Left colon (tissue), 2 donors: ENCODE results near the gene SATB1. TPM values are rescaled to one million over a fixed set of nuclear protein-coding genes. Genes with fewer than 3 reads are reported as not detected.

ENCODE experiments used
- ATAC-seq: fragments of 200-7000 bp; cut with Tn5 transposase; one replicate; pipeline ENCODE4 v1.9.1; 2020; ENCODE audit warnings: mild to moderate bottlenecking, moderate library complexity
- DNase-seq, 2 donors: peaks; one replicate each; pipeline ENCODE4 v3.0.0-alpha.2; 2020
- intact Hi-C, 2 donors: fragments of 100-400 bp; cut with DNase I in 1 of 2; cut with micrococcal nuclease in 1 of 2; formaldehyde crosslinking; loops; one replicate each; pipeline versions ENCODE4 v1.11.2 to v1.14.0; 2022; cut with DNase I, micrococcal nuclease
- total RNA-seq, 2 donors: library from RNA; stranded (reverse); fragmentation: NEBNext Ultra II Directional; extraction: Animal tissue kit (Norgen Biotek cat#: 25700); gene quantifications; one replicate each; pipeline ENCODE4 v1.2.1, GENCODE V29; 2021
- donor health status: DM: no; HTN: no; CAD: no.
- donor health status: DM: yes; HTN: yes; CAD: no.

Gene SATB1
- total RNA-seq, 2 donors from 2014 or later: 27.2 to 38.3 TPM

DNA sequence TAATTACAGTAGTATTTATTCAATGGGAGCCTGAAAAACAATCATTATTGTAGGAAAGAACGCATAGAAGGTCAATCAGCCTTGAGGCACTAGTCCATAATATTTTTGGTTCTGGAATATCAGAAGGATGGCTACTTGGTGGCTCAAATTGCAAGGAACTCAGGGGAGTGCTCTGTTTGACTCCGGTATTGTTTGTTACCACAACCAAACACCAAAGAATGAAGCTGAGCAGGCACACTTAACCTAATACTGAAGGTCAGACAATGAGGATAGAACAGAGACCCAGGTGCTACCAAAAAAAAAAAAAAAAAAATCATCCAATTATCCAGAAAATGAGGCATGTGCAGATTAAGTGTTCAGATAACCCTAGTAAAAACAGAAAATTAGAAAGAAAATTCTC is 11.1 kb upstream of the SATB1 start:
- intact Hi-C loops: no loop called here
- no peak for DNase-seq
- ATAC-seq: no peak

DNA sequence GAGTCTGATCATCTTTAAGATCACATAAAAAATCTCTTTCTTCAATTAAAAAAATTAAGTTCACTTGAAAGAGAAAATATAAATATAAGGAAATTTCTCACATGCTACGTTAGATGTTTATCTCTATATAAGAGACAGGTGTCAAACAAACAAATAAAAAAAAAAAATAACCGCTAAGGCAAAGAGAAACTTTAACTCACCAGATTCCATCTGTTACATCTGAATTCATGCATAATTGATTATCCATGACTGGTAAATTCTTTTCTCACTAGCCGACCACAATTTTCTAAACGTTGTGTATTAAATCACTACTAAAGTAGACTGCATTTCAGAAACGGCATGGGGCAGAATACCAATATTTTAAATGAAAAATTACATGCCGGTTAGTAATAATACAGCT is 9.6 kb upstream of the SATB1 start:
- DNase-seq (no peak), ATAC-seq (no peak)
- intact Hi-C loops: no loop called here

DNA sequence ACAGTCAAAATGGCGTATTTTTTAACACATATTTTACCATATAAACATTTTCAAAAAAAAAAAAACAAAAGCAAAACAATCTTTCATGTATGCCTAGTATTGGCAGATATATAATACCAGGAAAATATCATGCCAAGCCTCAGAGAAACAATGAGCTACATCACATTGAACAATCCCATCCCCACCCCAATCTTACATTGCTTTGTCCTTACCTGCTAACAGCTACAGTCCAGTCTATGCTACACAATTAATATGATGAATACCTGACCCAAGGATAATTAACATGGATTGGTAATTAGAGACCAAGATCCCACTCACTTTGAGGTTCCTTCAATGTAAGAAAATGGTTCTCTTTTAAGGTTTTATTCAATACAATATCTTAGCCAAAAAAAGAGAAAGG is 7.6 kb upstream of the SATB1 start:
- no peak for DNase-seq
- no peak for ATAC-seq
- intact Hi-C loops: no loop called here

DNA sequence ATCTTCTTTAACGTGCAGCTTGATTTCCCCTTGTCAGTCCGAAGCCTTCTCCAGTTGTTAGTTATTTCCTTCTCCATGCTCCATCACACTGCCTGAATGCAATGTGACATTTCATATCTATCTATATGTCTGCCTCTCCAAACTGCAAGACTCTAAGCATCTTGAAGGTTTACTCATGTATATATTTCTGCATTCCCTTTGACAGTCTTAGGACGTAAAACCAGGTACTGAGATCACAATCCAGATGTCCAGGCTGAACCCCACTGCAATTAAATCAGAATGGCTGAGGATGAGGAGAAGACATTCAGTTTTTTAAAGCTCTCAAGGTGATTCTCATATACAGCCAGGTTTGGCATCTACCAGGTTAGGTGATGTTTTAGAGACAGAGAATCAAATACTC is 6.1 kb upstream of the SATB1 start:
- intact Hi-C loops: no loop called here
- ATAC-seq: no peak

DNA sequence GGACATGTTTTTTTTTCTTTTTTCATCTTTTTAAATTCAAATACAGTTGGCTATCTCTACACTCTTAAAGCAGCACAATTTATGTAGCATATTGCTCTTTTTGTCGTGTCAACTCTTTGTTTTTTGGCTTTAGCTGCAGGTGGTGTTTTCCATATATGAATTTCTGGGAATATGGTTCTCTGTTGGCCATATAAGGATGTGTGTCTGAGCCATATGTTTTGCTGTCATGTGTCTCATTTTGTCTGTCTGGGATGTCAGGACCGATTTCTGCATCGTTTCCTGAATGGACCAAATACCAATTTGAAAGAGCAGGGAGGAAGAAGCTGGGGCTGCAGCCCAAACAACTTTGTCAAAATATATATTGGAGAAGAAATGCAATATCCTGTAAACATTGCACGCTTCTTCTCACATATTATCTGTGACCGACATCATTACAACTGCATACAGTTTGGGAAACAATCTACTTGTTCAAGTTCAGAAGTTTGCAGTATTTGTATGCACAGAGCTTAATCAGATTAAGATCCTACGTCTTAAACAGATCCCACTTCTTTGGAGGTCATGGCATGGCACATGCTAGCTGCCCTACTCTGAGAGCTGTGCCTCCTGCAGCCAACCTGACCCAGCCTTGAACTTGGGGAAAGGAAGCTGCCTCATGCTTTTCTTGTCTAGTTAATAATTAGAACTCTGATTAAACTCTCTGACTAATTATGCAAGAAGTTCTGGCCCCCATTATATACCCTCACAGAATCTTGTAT is 4.0 kb upstream of the SATB1 start:
- ATAC-seq (no peak), DNase-seq (no peak)
- intact Hi-C loops: no loop called here

More for the DNA sequence above, 6.1 kb upstream of the SATB1 start:
- DNase-seq: no peak

DNA sequence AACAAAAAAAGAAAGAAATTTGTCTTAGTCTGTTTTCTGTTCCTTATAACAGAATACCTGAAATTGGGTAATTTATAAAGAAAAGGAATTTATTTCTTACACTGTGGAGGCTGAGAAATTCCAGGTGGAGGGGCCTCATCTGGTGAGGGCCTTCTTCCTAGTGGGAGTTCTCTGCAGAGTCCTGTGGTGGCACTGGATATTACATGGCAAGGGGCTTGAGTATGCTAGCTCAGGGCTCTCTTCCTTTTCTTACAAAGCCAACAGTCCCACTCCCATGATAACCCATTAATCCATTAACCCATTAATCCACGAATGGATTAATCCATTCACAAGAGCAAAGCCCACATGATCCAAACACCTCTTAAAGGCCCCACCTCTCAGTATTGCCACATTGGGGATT is 2.9 kb upstream of the SATB1 start:
- DNase-seq: no peak
- intact Hi-C loops: no loop called here
- ATAC-seq: no peak

DNA sequence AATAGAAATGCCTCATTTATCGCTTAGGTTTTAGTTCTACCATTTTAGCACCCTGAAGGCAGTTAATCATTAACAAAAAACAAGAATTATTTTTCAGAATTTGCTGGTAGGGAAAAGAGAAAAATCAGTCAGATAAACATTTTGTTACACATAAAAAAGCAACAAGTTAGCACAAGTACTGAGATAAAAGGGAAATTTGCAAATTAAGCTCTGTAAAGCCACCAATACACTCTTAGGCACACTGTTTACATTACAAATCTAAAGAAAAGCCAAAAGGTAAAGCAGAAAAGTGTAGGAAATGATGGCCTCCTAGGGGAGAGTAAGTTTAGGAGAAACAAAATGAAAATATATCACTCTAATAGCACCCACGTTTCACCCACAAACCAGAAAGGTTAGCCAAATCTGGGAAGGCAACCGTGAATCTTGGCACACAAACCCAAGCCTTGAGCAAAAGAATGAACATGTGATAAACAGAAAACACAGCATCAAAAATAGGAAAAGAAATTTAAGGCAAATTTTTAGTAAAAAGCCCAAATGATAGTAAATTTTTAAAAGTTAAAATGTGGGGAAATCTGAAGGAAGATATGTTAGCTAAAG is 1.6 kb upstream of the SATB1 start:
- intact Hi-C loops: no loop called here
- no peak for ATAC-seq
- DNase-seq: no peak

DNA sequence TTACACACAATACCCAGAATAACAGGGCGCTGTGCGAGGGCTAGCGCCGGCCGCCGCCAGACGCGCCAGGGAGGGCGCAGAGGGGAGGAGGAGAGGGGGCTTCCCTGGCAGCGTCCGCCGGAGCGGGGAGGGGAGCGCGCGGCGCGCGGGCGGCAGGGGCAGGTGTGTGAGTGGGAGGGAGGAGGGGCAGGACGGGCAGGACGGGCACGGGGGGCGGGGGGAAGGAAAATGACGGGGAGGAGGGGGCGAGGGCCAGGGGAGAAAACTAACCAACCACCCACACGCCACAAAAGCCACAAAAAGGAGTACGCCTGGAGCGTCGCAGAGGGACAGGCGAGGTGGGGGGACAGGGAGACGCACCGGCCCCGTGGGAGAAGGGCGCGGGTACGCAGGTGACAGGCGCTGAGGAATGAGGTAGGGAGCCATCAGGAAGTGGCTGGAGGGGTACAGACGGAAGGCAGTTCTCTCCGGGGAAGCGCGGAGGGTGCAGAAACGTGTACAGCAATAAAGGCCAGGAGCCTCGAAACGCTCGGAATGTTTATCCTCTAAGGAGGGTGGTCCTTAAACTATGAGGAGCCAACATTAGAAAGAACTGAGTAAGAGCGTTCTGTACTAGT is 610 bp upstream of the SATB1 start:
- DNase-seq: peak; percentile 64 to 71
- ATAC-seq: peak; percentile 70
- intact Hi-C loops: no loop called here

DNA sequence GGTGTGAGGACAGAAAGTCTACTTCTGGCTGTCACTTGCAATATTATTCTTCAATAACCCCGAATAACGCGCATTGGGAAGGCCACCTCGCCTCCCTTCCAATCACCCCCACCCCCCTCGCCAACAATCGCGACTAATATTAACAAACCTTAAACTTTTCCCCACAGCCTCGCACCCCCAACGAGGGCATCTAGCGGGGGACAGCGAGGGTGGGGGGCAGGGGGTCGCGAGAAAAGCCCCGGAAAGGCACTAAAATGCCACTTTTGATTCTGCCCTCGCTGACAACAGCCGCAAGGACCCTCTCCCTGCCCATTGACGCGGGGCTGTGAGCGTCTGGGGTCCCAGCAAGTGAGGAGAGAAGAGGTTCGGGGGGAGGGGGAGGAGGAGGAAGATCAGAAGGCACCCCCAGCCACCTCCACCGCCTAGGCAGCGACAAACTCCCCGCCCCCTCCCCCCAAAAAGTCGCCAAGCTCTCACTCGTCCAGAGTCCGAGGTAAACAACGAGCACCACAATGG is 868 bp downstream of the SATB1 start:
- DNase-seq (peak in 1 of 2 donors; percentile 35), ATAC-seq (peak; percentile 24)
- intact Hi-C loops: no loop called here

DNA sequence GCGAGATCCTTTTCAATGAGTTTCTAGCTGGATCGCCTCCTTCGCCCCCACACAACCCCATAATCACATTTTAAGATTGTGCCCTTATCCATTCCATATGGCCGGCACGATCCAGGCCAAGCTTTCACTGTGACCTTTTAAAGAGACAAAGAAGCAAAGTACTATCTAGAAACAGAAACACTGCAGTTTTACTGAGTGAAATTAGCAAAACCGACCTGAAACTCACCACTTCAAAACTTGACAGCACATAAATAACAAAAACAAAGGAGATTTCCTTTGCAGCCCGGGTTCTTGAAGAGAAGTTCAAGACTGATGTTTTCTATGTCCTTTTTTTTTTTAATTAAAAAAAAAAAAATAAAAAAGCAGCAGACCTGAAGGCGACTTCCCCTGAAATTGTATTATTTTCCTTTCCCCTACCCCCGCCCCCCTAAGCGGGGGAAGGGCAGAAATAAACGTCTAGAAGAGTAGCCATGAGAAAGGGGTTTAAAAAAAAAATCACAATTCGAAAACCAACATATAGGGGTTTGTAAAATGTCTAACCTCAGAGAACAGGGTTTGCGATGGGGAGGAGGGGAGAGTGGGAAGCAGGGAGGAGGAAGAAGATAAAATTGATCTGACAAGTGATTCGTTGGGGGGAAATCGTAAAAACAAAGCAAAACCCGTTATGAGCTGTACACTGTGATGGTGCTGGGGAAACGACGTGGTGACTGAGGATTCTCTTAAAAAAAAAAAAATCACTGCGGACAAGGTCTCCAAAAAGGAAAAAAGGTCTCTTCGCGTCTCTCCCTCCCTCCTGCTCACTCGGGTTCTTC is 1.5 kb downstream of the SATB1 start:
- no peak for ATAC-seq

DNA sequence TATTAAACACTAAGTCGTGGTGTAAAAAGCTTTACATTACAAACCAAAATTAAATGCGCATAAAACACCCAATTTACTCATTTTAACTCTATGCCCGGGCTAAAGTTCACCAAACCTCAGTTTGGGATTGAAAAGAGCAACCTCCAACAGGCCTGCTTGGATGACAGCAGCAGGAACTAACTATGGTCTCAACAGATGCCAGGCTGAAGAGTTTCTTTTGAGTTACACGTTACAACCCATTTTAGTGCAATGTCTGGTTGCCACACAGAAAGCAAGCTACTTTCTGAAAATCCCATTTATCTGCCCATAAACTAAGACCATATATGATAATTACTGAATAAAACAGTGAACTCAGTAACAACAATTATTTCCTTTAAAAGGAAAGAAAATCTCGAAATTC is 2.2 kb downstream of the SATB1 start:
- ATAC-seq (no peak), DNase-seq (no peak)
- intact Hi-C loops: no loop called here

More for the DNA sequence above, 1.5 kb downstream of the SATB1 start:
- intact Hi-C loops: no loop called here
- peak; percentile 47 to 68 for DNase-seq

DNA sequence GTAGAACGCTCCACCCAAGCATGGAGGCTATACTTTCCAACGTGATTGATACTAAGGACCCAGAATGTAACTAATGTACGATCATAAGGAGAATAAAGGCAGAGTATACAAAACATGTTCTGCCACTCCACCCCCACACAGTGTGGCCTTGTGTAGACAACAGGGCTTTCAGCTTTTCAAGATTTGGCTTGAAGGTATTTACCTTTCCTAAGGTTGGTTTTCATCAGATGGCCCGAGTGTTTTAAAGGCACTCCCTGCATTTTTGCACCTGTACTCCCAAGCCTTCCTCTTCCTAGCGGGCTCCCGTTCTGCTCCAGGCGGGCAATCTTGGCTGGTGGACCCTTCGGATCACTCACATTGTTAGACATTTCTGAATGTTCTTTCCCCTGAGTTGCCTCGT is 4.6 kb downstream of the SATB1 start:
- intact Hi-C loops: no loop called here
- ATAC-seq (no peak), DNase-seq (no peak)

DNA sequence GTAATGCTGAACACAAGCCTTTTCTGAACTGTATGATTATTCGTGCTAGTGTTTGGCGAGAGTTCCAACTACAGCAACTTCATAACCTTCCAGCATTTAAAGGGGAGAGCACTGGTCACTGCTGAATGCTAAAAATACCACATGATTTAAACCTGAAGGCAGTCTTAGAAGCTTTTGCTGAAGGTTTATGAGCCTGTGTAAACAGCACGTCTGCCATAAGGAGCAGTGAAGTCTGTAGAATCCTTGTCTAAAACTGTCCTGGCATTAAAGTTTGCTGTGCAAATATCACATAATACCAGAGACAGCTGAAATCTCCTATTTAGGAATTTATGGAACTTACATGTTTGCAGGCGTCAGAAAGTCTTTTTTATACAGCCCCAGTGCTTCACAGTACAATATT is 5.9 kb downstream of the SATB1 start:
- intact Hi-C loops: no loop called here
- no peak for DNase-seq

DNA sequence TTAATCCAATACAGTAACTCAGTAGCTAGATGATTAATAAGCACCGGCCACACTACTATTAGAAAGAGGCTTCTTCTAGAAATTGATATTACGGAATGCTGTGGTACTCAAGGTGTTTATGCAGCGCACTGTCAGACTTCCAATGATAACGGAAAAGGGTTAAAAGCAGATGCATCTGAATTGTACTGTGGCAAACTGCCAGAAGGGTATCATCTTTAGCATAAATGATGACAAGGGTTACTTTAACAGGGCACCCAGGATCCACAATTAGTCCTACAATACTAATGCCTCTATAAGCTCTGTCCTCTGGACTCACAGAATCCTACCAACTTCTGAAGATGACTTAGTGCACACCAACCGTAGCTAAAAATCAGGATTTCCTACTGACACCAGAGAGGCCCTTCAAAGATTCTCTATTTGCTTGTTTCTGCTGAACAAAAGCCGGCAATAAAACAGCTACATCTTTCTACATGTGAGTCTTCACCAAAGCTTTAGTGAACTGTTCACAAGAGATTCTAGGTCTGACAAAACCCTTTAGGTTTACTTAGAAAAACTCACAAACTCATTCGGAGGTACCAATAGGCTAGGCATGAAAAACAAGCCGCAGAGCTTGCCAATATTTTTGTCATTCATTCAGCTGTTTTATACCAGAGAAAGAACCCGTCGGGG is 7.1 kb downstream of the SATB1 start:
- no peak for DNase-seq

More for the DNA sequence above, 5.9 kb downstream of the SATB1 start:
- peak; percentile 64 for ATAC-seq

DNA sequence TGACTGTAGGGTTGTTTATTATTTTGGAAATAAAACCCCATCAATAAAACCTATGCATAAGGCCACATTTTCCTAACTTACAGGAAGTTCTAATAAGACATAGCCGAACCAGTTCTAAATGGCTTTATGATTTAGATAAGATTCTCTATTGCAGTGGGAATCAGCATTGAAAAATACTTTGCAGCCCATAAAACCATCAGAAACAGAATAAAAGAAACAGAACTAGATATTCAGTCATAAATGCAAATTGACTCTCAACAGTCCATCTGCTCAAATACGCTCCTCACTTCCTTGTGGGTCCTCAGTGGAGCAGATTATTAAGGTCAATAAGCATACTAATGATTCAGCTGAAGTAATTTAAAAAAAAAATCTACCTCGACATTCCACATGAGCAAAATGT is 8.8 kb downstream of the SATB1 start:
- intact Hi-C loops: no loop called here
- no peak for DNase-seq
- ATAC-seq: peak; percentile 75

More for the DNA sequence above, 7.1 kb downstream of the SATB1 start:
- no peak for ATAC-seq
- intact Hi-C loops: no loop called here

DNA sequence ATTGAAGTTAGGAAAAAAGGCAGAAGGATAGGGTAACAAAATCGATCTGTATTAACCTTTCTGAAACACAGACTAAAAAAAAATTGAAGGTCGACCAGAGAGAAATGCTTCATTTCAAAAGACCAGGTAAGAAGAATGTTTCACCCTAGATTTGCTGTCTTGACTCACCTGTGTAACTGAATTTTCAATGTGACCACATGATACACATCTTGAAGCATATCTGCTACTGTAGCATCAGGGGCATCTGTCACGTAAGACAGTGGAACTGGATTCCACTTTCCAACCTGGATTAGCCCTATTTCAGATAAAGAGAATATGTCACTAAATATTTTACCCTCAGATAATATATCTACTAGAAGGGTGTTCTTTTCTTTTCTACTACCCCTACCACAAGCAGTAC is 9.3 kb downstream of the SATB1 start:
- intact Hi-C loops: no loop called here
- ATAC-seq (no peak), DNase-seq (no peak)

DNA sequence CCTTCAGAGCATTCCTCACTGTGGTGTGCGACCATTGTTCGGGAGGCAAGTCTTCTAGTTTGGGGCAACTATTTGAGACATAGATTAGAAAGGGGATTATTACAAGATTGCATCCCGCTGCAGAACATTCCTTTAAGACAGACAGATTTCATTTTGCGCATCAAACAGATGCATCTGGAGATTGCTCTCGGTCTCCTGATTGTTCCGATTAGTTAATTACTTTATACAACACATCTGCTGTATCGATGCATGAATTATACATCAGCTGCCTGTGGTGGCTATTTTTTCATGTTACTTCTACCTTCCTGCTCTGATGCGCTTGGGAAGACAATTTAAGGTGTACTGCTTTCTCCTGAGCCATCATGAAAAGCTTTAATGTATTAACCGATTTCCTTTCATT is 10.0 kb downstream of the SATB1 start:
- intact Hi-C loops: no loop called here
- no peak for ATAC-seq

DNA sequence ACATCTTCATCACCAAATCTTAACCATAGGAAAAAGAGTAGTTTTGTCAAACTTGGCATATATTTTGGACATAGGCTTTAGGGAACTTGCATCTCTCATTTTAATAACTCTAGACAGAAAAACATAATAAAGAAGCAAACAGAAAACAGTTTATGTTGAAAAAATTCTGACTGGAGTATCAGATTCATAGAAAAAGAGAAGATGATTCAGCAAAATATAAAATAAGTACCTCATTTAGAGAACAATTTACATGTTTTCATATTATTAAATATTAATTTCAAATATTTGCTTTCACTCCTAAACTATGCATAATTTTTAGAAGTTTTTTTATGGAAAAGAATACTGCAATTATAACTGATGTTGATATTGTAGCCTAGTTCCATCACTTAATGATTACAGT is 12.5 kb downstream of the SATB1 start:
- intact Hi-C loops: no loop called here
- no peak for DNase-seq
- ATAC-seq: no peak

More for the DNA sequence above, 10.0 kb downstream of the SATB1 start:
- no peak for DNase-seq

DNA sequence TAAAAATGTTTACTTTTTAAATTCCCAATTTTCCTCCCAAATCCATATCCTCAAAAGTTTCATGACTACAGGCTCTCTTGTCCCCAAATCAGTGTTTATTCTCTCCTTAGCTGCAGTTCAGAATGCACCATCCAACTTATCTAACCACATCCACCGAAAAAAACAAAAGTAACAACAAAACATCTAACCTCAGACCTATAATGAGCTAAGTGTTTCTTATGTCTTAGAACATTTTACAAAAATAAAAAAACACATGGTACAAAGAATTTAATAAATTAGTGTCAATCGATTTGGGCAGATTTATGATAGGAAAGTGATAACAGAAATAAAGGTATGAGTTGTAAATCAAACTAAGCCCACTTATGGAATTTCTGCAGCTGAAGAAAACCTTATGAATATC is 13.6 kb downstream of the SATB1 start:
- ATAC-seq (no peak), DNase-seq (no peak)
- intact Hi-C loops: no loop called here
